Bronchial epithelial cell (primary cell): ENCODE data around the gene C10orf71. TPM values are rescaled to one million over a fixed set of nuclear protein-coding genes. Genes with fewer than 3 reads are reported as not detected.

Source experiments
- DNase-seq: peaks from one replicate; pipeline ENCODE4 v3.0.0-alpha.2; 2010; ENCODE audit warnings: low read depth
- FAIRE-seq: peaks from 2 replicates; lab custom pipeline; 2011; peaks lifted over from hg19 to GRCh38; lab: Jason Lieb, UNC
- H3K27me3 ChIP-seq: 2 replicates; pipeline ENCODE4 v1.5.1; 2011; ENCODE audit warnings: low read length; ENCODE audit not compliant: control insufficient read depth, insufficient read depth
- H3K36me3 ChIP-seq: 2 replicates; pipeline ENCODE4 v1.5.1; 2011; ENCODE audit warnings: low read length; ENCODE audit not compliant: control insufficient read depth, insufficient read depth
- H3K4me3 ChIP-seq: 2 replicates; pipeline ENCODE4 v1.5.1; 2011; ENCODE audit warnings: mild to moderate bottlenecking, low read depth, low read length, control low read depth
- total RNA-seq: library from RNA; depleted of rRNA; stranded (reverse); fragments of >200 nt; gene quantifications from 2 replicates; pipeline ENCODE4 v1.2.1, GENCODE V29; 2014
- TF ChIP-seq, protein P1 (sequence below): IDR thresholded peaks from 2 replicates; pipeline ENCODE4 v1.5.1; 2011; ENCODE audit warnings: mild to moderate bottlenecking, moderate library complexity, low read length, control low read depth, inconsistent platforms; ENCODE audit not compliant: insufficient read depth, severe bottlenecking

Gene C10orf71
- total RNA-seq, 1 donor from 2014 or later: not detected

DNA sequence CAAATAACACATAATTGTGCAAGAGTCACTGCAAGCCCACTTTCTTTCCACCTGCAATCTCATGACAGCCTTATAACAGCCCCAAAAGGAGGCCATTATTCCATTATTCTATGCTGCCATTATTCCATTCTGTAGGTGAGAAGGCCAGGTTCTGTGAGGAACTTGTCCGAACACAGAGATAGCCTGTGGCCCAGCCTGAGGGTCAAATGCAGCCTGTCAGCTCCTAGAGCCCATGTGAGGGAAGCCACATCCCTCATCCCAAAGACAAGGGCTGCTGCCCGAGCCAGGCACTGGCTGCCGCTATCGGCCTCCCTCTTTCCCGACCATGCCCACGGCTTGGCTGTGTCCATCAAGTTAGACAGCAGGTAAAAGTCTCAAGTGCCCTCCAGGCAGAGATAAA is 24.1 kb upstream of the C10orf71 start:
- no peak overlapping the region for H3K4me3 ChIP-seq
- H3K27me3 ChIP-seq: no peaks in the 10 kb centered on the region
- FAIRE-seq (no peak), DNase-seq (no peak)
- no peaks in the 10 kb centered on the region for H3K36me3 ChIP-seq
- TF ChIP-seq, protein P1, sequence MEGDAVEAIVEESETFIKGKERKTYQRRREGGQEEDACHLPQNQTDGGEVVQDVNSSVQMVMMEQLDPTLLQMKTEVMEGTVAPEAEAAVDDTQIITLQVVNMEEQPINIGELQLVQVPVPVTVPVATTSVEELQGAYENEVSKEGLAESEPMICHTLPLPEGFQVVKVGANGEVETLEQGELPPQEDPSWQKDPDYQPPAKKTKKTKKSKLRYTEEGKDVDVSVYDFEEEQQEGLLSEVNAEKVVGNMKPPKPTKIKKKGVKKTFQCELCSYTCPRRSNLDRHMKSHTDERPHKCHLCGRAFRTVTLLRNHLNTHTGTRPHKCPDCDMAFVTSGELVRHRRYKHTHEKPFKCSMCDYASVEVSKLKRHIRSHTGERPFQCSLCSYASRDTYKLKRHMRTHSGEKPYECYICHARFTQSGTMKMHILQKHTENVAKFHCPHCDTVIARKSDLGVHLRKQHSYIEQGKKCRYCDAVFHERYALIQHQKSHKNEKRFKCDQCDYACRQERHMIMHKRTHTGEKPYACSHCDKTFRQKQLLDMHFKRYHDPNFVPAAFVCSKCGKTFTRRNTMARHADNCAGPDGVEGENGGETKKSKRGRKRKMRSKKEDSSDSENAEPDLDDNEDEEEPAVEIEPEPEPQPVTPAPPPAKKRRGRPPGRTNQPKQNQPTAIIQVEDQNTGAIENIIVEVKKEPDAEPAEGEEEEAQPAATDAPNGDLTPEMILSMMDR: no peak

DNA sequence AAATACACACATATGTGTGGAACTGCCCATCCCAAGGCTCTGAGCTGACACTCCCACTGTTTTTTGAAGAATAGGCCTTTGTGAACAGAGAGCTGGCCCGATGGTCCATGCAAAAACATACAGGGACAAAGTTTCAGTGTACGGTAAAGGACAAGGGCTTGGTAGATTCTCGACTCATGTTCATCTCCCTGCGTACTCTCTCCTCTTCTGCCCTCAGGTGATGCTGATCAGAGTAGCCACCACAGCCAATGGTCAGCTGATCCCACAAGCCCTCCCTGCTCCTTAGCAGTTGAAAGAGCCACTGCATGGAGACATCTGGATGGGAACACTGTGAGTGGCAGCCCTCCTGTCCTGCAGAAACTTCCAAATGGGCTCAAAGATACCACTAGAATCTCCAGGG is 23.1 kb upstream of the C10orf71 start:
- TF ChIP-seq, protein P1: no peak
- Histone ChIP-seq H3K27me3 (no peaks in the 10 kb centered on the region), H3K4me3 (no peak overlapping the region), H3K36me3 (no peaks in the 10 kb centered on the region)
- FAIRE-seq (no peak), DNase-seq (no peak)

DNA sequence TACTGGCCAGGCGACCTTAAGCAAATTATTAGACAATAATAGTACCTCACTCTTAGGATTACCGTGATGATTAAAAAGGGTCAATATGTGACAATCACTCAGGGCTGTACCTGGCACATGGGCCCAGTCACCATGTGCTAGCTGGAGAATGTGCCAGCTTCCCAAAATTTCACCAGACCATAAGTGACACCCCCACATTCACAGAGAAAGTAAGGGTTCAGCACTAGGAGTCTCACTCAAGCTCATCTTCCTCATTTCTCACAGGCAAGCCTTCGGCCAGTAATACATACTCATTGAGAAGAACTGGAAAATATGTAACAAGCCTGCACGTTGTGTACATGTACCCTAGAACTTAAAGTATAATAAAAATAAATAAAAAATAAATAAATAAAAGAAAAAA is 22.4 kb upstream of the C10orf71 start:
- FAIRE-seq (no peak), DNase-seq (no peak)
- no peak overlapping the region for H3K4me3 ChIP-seq
- TF ChIP-seq, protein P1: no peak
- H3K27me3 ChIP-seq: no peaks in the 10 kb centered on the region
- H3K36me3 ChIP-seq: no peaks in the 10 kb centered on the region

DNA sequence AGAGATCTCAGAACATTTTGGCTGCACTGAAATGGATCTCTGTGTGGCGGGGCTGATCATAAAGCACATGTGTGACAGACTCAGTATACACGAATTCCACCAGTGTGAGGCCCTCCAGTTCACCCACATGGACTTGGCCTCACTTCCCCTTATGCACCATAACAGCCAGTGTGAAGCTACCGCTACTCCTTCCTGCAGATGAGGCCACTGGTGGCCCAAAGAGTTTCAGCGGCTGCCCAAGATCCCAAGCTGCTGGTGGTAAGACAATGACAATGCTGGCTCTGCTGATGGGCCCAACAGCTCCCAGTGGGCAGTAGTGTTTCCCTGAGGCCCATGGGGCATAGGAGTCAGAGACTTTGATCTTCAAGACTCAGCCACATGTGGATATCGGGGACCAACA is 21.0 kb upstream of the C10orf71 start:
- DNase-seq (no peak), FAIRE-seq (no peak)
- TF ChIP-seq, protein P1: no peak
- Histone ChIP-seq H3K36me3 (no peaks in the 10 kb centered on the region), H3K27me3 (no peaks in the 10 kb centered on the region), H3K4me3 (no peak overlapping the region)

DNA sequence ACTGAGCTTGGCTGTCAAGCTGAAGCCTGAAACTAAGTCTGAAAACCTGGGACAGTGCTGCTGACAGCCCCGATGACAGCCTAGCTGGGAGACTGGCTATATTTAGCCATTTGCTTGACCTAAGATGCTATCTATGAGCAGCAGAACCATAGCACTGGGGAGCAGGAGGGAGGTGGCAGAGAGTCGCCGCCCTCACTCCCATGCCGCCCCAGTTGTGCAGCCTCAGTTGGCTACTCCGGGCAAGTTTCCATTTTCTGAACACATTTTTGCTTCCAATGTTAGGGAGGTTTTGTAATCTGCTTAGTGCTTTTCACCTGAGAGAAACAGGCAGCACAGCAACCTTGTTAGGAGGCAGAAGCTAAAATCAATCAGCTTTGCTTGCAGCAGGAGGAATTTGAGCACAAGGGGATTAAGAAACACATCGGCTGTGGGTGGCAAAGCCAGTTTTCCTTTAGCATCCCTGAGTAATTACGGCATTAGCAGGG is 20.4 kb upstream of the C10orf71 start:
- DNase-seq: no peak
- no peaks in the 10 kb centered on the region for H3K36me3 ChIP-seq
- no peak for FAIRE-seq
- no peak overlapping the region for H3K4me3 ChIP-seq
- no peaks in the 10 kb centered on the region for H3K27me3 ChIP-seq
- TF ChIP-seq, protein P1: no peak
